Liver (tissue), 9 donors: Measurements from ENCODE around the gene PRPSAP1. TPM values are rescaled to one million over a fixed set of nuclear protein-coding genes. Genes with fewer than 3 reads are reported as not detected.
"Not testable (repeated sequence)": the region's sequence is repeated elsewhere in the genome, so short reads cannot be mapped to it uniquely, and the experiment has no call there.

ENCODE experiments used
- DNase-seq: peaks from one replicate; pipeline ENCODE4 v3.0.0-alpha.2; 2017; ENCODE audit warnings: low spot score
- H3K27ac ChIP-seq, 2 donors: one replicate each; pipeline ENCODE4 v1.7.0; 2013; ENCODE audit warnings: inconsistent platforms in 2 of 2, low read length in 2 of 2, control low read depth in 1 of 2, low read depth in 1 of 2, mild to moderate bottlenecking in 1 of 2
- H3K27me3 ChIP-seq, 4 donors: one replicate each; pipeline versions ENCODE4 v1.6.1 to v1.7.0; 2013; ENCODE audit warnings: low read length in 3 of 4, inconsistent platforms in 1 of 4, mild to moderate bottlenecking in 1 of 4, moderate library complexity in 1 of 4; ENCODE audit not compliant: control insufficient read depth in 4 of 4, insufficient read depth in 4 of 4
- H3K36me3 ChIP-seq, 4 donors: one replicate each; pipeline versions ENCODE4 v1.6.1 to v1.7.0; 2013; ENCODE audit warnings: low read length in 3 of 4, mild to moderate bottlenecking in 3 of 4, low read depth in 1 of 4, moderate library complexity in 1 of 4; ENCODE audit not compliant: control insufficient read depth in 4 of 4, insufficient read depth in 3 of 4
- H3K4me1 ChIP-seq, 4 donors: one replicate each; pipeline versions ENCODE4 v1.6.1 to v1.7.0; 2013; ENCODE audit warnings: low read length in 3 of 4, mild to moderate bottlenecking in 3 of 4, moderate library complexity in 1 of 4; ENCODE audit not compliant: control insufficient read depth in 4 of 4, insufficient read depth in 4 of 4
- H3K4me3 ChIP-seq, 3 donors: one replicate each; pipeline versions ENCODE4 v1.6.1 to v1.7.0; 2013; ENCODE audit warnings: low read length in 3 of 3, control low read depth in 1 of 3, low read depth in 1 of 3, mild to moderate bottlenecking in 1 of 3
- H3K9ac ChIP-seq, 2 donors: one replicate each; pipeline ENCODE4 v1.7.0; 2013; ENCODE audit warnings: low read length in 2 of 2, mild to moderate bottlenecking in 2 of 2, moderate library complexity in 2 of 2, control low read depth in 1 of 2, low read depth in 1 of 2
- H3K9me3 ChIP-seq, 4 donors: one replicate each; pipeline versions ENCODE4 v1.6.1 to v1.7.0; 2013; ENCODE audit warnings: low read length in 3 of 4; ENCODE audit not compliant: control insufficient read depth in 4 of 4
- ATF3 ChIP-seq: IDR thresholded peaks from 2 replicates; pipeline ENCODE4 v1.6.1; 2016; ENCODE audit warnings: antibody characterized with exemption
- EGR1 ChIP-seq, 2 donors: IDR thresholded peaks; 2 replicates each; pipeline ENCODE4 v1.6.1; 2016 to 2018; ENCODE audit warnings: antibody characterized with exemption in 2 of 2, low read depth in 2 of 2
- FOXA1 ChIP-seq: IDR thresholded peaks from 2 replicates; pipeline ENCODE4 v1.6.1; 2016; ENCODE audit warnings: antibody characterized with exemption
- FOXA2 ChIP-seq: IDR thresholded peaks from 2 replicates; pipeline ENCODE4 v1.6.1; 2016; ENCODE audit warnings: antibody characterized with exemption
- GABPA ChIP-seq, 2 donors: IDR thresholded peaks in 1 of 2; conservative IDR thresholded peaks in 1 of 2; 2 replicates each; pipeline ENCODE4 v1.6.1; 2016; ENCODE audit warnings: antibody characterized with exemption in 2 of 2, mild to moderate bottlenecking in 1 of 2, moderate library complexity in 1 of 2
- NR2F2 ChIP-seq: IDR thresholded peaks from 2 replicates; pipeline ENCODE4 v1.6.1; 2016; ENCODE audit warnings: antibody characterized with exemption
- WGBS: extraction: QIAGEN DNeasy Blood & Tissue Kit; methylation state at CpG from one replicate; pipeline ENCODE4 v1.1.7; 2013; 5-methylcytosine and 5-hydroxymethylcytosine counted together
- polyA plus RNA-seq, 2 donors: library from polyadenylated mRNA; stranded (reverse) in 1 of 2; unstranded in 1 of 2; fragments of 200-250 nt in 1 of 2; fragments of >200 nt in 1 of 2; fragmentation: Nextera tagmentation in 1 of 2; extraction: Ambion mirVana in 1 of 2; gene quantifications; one replicate each; pipeline versions ENCODE4 v1.2.1 to v1.2.3, GENCODE V29; 2013 to 2015
- total RNA-seq, 2 donors: library from RNA; depleted of rRNA; stranded (reverse); fragments of >200 nt; gene quantifications; one replicate each; pipeline ENCODE4 v1.2.3, GENCODE V29; 2014
- TF ChIP-seq, protein P1 (sequence below): IDR thresholded peaks from 2 replicates; pipeline ENCODE4 v1.6.1; 2016; ENCODE audit warnings: antibody characterized with exemption
- TF ChIP-seq, protein P2 (sequence below): IDR thresholded peaks from 2 replicates; pipeline ENCODE4 v1.6.1; 2016; ENCODE audit warnings: antibody characterized with exemption
- TF ChIP-seq, protein P3 (sequence below): IDR thresholded peaks from 2 replicates; pipeline ENCODE4 v1.6.1; 2016; ENCODE audit warnings: antibody characterized with exemption, mild to moderate bottlenecking
- donor health status: healthy.
- donor health status: healthy.
- donor health status: healthy.
- donor health status: healthy.
- donor health status: healthy.

PRPSAP1 gene
- total and polyA plus RNA-seq, 4 donors: 21.4 to 78.1 (median 52.6) TPM

DNA sequence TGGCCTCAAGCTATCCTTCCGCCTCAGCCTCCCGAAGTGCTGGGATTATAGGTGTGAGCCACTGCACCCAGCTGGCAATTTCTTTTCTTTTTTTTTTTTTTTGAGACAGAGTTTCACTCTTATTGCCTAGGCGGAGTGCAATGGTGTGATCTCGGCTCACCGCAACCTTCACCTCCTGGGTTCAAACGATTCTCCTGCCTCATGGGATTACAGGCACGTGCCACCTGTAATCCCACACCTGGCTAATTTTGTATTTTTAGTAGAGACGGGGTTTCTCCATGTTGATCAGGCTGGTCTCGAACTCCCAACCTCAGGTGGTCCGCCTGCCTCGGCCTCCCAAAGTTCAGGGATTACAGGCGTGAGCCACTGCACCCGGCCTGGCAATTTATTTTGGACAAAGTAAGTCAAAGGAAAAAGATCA, 86.1 kb downstream of the PRPSAP1 start:
- not testable (repeated sequence) for H3K27me3 ChIP-seq, DNase-seq, H3K4me3 ChIP-seq, H3K9ac ChIP-seq, H3K36me3 ChIP-seq, H3K9me3 ChIP-seq
- Histone ChIP-seq H3K27ac (peak overlapping the region; percentile 68 to 74), H3K4me1 (peaks cover 14 to 47% (median 34%) of the 10 kb centered on the region in 4 donors)
- WGBS: 85% methylated on average over 13 of the region's 13 CpGs

GRCh38 chr17:76267051-76267576, 86.6 kb downstream of the PRPSAP1 start:
- no peaks in the 10 kb centered on the region for H3K27me3 ChIP-seq
- 75% methylated on average over 4 of the region's 4 CpGs for WGBS
- DNase-seq: no peak

DNA sequence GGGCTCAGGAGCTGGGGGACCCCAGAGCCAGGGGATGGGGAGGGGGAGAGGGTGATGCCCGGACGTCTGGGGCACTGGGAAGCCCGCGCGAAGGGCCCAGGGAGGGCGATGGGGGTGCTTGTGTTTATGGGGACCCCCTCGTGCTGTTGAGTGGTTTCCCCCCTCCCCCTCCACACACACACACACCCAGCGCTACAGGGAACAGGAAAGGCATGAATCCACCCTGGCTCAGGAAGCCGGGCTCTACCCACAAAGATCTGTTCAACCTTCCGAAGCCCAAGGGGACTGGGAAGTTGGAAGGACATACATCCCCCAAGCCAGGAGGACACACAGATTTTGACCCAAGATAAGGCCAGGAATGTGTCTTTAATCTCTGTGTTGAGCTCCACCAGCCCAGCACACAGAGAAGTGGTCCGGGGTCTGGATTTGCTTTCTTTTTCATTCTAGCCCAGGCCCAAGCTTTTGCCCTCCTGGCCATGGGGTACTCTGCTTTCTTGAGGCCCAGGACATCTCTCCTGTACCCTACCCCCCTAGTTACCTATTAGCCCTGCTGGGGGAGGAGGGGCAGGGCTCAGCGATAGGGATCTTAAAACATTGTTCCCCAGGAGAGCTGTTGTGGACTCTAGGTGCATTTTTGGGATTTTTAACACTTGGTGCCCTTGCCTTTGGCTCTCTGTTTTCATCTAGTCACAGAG, 87.3 kb downstream of the PRPSAP1 start:
- no peak for DNase-seq
- Histone ChIP-seq H3K9me3 (no peaks in the 10 kb centered on the region), H3K9ac (peak overlapping the region; percentile 51 to 77), H3K27me3 (no peaks in the 10 kb centered on the region), H3K27ac (peak overlapping the region; percentile 91 to 96), H3K4me3 (peak overlapping the region; percentile 68 to 97 (median 87)), H3K4me1 (peaks cover 9 to 43% (median 29%) of the 10 kb centered on the region in 4 donors), H3K36me3 (peaks cover 0 to 2% (median 0%) of the 10 kb centered on the region in 4 donors)
- 6% methylated on average over 12 of the region's 12 CpGs for whole genome bisulfite sequencing
- TF ChIP-seq, protein P1, sequence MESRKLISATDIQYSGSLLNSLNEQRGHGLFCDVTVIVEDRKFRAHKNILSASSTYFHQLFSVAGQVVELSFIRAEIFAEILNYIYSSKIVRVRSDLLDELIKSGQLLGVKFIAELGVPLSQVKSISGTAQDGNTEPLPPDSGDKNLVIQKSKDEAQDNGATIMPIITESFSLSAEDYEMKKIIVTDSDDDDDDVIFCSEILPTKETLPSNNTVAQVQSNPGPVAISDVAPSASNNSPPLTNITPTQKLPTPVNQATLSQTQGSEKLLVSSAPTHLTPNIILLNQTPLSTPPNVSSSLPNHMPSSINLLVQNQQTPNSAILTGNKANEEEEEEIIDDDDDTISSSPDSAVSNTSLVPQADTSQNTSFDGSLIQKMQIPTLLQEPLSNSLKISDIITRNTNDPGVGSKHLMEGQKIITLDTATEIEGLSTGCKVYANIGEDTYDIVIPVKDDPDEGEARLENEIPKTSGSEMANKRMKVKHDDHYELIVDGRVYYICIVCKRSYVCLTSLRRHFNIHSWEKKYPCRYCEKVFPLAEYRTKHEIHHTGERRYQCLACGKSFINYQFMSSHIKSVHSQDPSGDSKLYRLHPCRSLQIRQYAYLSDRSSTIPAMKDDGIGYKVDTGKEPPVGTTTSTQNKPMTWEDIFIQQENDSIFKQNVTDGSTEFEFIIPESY: no peak
- TF ChIP-seq, protein P2, sequence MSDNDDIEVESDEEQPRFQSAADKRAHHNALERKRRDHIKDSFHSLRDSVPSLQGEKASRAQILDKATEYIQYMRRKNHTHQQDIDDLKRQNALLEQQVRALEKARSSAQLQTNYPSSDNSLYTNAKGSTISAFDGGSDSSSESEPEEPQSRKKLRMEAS: no peak
- TF ChIP-seq GABPA (IDR thresholded peaks at IDR 0.05 in 1 of 2, conservative IDR thresholded peaks at IDR 0.05 in 1 of 2) (no peak), FOXA1 (no peak)
- TF ChIP-seq, protein P3, sequence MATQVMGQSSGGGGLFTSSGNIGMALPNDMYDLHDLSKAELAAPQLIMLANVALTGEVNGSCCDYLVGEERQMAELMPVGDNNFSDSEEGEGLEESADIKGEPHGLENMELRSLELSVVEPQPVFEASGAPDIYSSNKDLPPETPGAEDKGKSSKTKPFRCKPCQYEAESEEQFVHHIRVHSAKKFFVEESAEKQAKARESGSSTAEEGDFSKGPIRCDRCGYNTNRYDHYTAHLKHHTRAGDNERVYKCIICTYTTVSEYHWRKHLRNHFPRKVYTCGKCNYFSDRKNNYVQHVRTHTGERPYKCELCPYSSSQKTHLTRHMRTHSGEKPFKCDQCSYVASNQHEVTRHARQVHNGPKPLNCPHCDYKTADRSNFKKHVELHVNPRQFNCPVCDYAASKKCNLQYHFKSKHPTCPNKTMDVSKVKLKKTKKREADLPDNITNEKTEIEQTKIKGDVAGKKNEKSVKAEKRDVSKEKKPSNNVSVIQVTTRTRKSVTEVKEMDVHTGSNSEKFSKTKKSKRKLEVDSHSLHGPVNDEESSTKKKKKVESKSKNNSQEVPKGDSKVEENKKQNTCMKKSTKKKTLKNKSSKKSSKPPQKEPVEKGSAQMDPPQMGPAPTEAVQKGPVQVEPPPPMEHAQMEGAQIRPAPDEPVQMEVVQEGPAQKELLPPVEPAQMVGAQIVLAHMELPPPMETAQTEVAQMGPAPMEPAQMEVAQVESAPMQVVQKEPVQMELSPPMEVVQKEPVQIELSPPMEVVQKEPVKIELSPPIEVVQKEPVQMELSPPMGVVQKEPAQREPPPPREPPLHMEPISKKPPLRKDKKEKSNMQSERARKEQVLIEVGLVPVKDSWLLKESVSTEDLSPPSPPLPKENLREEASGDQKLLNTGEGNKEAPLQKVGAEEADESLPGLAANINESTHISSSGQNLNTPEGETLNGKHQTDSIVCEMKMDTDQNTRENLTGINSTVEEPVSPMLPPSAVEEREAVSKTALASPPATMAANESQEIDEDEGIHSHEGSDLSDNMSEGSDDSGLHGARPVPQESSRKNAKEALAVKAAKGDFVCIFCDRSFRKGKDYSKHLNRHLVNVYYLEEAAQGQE: no peak

More at GRCh38 chr17:76267051-76267576, 86.6 kb downstream of the PRPSAP1 start:
- TF ChIP-seq, protein P1: no peak
- TF ChIP-seq EGR1 (IDR thresholded peaks at IDR 0.05; ENCODE audit: low read depth in 2 of 2) (no peak), NR2F2 (no peak), FOXA2 (no peak), ATF3 (no peak)
- H3K27ac ChIP-seq: peak overlapping the region; percentile 91 to 96
- H3K36me3 ChIP-seq: peaks cover 0 to 2% (median 0%) of the 10 kb centered on the region in 4 donors
- H3K9me3 ChIP-seq: no peaks in the 10 kb centered on the region
- H3K4me1 ChIP-seq: peaks cover 14 to 47% (median 34%) of the 10 kb centered on the region in 4 donors
- H3K4me3 ChIP-seq: peak overlapping the region; percentile 16 to 97 (median 87)
- peak overlapping the region; percentile 51 to 77 for H3K9ac ChIP-seq
